ENCODE measurements around the gene FGF22. TPM values are rescaled to one million over a fixed set of nuclear protein-coding genes. Genes with fewer than 3 reads are reported as not detected.

FGF22 gene
- total RNA-seq, 2 donors from 2014 or later, result not detected

DNA sequence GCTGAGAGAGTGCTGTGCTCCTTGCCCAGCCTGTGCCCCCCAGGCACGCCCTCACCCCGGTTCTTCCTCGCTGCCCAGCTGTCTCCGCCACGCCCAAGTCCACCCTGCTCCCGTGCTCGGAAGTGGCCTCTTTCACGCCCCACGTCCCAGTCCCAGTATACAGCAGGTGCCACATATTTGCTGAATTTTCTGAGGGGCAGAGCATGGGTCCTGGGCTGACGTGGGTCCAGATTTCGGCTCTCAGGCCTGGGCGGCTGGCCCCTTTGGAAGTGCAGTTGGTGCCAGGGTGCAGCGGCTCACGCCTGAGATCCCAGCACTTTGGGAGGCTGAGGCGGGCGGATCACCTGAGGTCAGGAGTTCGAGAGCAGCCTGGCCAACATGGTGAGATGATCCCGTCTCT is 46.6 kb upstream of the FGF22 start:
- Histone ChIP-seq H3K4me1 (peaks cover 4% of the 10 kb centered on the region), H3K9me3 (no peaks in the 10 kb centered on the region), H3K27me3 (peaks cover 32% of the 10 kb centered on the region), H3K9ac (ENCODE audit: low read depth in 2 of 2, low read length in 2 of 2) (no peak overlapping the region), H3K4me3 (no peak overlapping the region), H3K36me3 (no peaks in the 10 kb centered on the region), H3K27ac (no peak overlapping the region)
- intact Hi-C loops (cut with DNase I), result no loop called here
- no peak for TF ChIP-seq CTCF (IDR thresholded peaks at IDR 0.05)
- no peak for DNase-seq

DNA sequence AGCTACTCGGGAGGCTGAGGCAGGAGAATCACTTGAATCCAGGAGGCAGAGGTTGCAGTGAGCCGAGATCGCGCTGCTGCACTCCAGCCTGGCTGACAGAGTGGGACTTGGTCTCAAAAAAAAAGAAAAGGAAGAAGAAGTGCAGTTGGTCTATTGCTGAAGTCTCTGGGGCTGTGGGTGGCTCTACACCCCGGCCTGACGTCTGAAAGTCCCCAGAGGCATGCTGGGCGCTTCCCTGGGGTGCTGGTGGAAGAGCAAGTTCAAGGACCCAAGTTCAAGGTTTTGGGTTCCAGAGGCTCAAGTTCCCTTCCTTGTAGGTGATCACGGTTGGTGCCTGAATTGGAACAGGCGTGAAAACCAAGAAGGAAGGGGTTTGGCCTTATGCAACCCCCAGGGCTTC is 46.2 kb upstream of the FGF22 start:
- H3K4me1 ChIP-seq, result no peaks in the 10 kb centered on the region
- H3K36me3 ChIP-seq, result no peaks in the 10 kb centered on the region
- no peak for TF ChIP-seq CTCF (IDR thresholded peaks at IDR 0.05)
- DNase-seq, result no peak
- intact Hi-C loops (cut with DNase I), result no loop called here
- no peak overlapping the region for H3K4me3 ChIP-seq
- no peak overlapping the region for H3K27ac ChIP-seq
- H3K9me3 ChIP-seq, result no peaks in the 10 kb centered on the region
- no peak overlapping the region for H3K9ac ChIP-seq (ENCODE audit: low read depth in 2 of 2, low read length in 2 of 2)
- peaks cover 28% of the 10 kb centered on the region for H3K27me3 ChIP-seq

- intact Hi-C loops (cut with DNase I), result no loop called here
These were observed 45.3 kb upstream of the FGF22 start for GRCh38 chr19:594265-594870.

GRCh38 chr19:595326-596262 is 44.1 kb upstream of the FGF22 start:
- Histone ChIP-seq H3K36me3 (no peaks in the 10 kb centered on the region), H3K9me3 (no peaks in the 10 kb centered on the region), H3K4me3 (no peak overlapping the region), H3K27ac (no peak overlapping the region), H3K27me3 (peaks cover 14% of the 10 kb centered on the region), H3K9ac (ENCODE audit: low read depth in 2 of 2, low read length in 2 of 2) (no peak overlapping the region), H3K4me1 (no peaks in the 10 kb centered on the region)
- DNase-seq, result no peak
- intact Hi-C loops (cut with DNase I), result no loop called here
- TF ChIP-seq CTCF (IDR thresholded peaks at IDR 0.05), result no peak

More at GRCh38 chr19:594265-594870, 45.3 kb upstream of the FGF22 start:
- no peak for DNase-seq
- Histone ChIP-seq H3K27me3 (peaks cover 19% of the 10 kb centered on the region), H3K9ac (ENCODE audit: low read depth in 2 of 2, low read length in 2 of 2) (no peak overlapping the region), H3K4me1 (no peaks in the 10 kb centered on the region), H3K9me3 (no peaks in the 10 kb centered on the region), H3K4me3 (no peak overlapping the region), H3K36me3 (no peaks in the 10 kb centered on the region), H3K27ac (no peak overlapping the region)
- TF ChIP-seq CTCF (IDR thresholded peaks at IDR 0.05), result no peak

DNA sequence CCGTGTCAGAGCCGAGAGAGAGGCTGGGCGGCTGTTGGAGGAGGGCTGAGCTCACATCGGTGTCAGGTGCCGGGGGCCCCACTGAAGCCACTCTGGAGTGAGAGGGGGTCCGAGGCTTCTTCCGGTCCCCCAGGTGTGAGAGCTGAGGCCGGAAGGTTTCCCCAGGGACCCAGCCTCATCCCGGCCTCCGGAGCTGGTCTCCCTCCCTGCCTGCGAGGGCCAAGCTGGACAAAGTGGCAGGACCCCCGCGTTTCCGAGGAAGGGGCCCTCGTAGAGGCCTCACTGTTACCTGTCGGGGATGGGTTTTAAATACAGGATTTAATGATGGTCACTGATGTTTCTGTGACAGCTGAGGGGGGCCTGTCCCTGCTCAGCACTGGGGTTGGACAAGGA is 43.4 kb upstream of the FGF22 start:
- Histone ChIP-seq H3K9ac (ENCODE audit: low read depth in 2 of 2, low read length in 2 of 2) (no peak overlapping the region), H3K36me3 (no peaks in the 10 kb centered on the region), H3K4me3 (no peak overlapping the region), H3K27ac (no peak overlapping the region), H3K4me1 (no peaks in the 10 kb centered on the region), H3K9me3 (no peaks in the 10 kb centered on the region), H3K27me3 (peaks cover 7% of the 10 kb centered on the region)
- no peak for DNase-seq
- intact Hi-C loops (cut with DNase I), result no loop called here
- no peak for TF ChIP-seq CTCF (IDR thresholded peaks at IDR 0.05)

Measured in colonic mucosa (tissue), 4 donors.